ENCODE data around the gene PRMT7.

The PRMT7 gene

DNA sequence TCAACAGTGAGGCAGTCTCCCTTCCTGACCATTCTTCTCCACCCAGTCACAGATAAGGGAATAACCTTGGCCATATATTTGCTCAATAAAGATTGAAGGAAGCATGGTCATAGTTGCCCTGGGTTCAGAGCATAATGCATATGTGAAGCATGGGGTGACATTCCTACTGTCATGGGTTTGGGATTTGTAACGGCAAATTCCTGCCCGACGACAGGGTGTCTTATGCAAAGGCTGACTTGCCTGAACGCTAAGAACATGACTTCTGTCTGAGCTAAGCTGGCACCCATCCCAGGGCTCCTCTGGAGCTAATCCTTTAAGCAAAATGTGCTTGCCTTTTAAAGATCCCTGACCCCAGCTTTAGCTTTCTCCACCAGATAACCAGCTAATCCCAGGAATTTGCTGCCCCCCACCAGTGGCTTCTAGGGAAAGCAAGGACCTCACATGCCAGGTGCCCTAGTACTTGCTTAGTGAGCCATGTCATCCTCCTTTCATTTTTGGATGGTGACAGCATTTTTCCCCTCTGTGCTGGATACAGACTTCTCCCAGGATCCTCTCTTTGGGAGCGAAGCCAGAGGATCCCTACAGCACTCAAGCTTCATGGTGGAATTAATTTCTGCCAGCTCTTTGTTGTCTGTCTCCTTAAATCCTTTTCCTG, 11.8 kb upstream of the PRMT7 start:
- TF ChIP-seq JUND (IDR thresholded peaks at IDR 0.05; ENCODE audit: low read depth), result no peak
- DNase-seq (ENCODE audit: low read depth in 1 of 2, low spot score in 1 of 2), result peak in 1 of 2 experiments; percentile 18
- in situ Hi-C loops (cut with HindIII; ENCODE audit: low pct_unique_long_range_greater_than_20kb, low sequenced_read_pairs), result no loop called here

DNA sequence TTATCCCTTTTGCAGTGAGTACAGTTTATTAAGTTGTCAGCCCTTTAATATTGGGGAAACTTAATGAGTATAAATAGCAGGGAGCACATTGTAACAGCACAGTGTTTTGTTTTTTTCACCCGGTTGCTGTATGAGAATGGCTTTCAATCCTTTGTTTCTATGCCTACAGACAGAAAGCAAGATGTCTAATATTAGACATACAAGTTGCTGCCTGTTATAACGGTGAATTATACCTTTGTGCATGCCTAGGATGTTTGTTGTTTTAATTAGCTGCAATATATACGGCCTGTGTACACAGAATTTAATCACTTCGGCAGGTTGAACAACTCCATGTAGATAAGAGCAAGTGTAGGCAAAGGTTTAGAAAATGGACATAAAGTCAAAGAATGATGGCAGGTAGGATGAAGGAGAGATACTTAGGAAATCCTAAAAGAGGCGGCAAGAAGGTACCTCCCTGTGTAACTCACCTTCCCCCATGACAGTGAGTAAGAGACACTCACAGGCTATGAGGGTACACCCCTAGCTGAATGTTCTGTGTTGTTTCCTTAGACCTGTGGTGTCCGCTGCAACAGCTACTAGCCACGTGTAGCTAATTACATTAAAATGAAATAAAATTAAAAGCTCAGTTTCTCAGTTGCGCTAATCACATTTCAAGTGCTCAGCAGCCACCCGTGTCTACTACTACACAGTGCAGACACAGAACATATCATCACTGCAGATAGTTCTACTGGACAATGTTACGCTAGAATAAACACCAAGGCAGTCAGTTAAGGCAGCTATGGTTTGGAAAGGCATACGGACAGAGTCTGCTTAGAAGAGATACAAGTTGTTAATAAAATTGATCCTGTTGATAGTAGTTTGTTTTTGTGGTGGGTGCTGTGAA, 11.0 kb upstream of the PRMT7 start:
- no peak for TF ChIP-seq JUND (IDR thresholded peaks at IDR 0.05; ENCODE audit: low read depth)
- in situ Hi-C loops (cut with HindIII; ENCODE audit: low pct_unique_long_range_greater_than_20kb, low sequenced_read_pairs), result no loop called here
- no peak for DNase-seq (ENCODE audit: low read depth in 1 of 2, low spot score in 1 of 2)

DNA sequence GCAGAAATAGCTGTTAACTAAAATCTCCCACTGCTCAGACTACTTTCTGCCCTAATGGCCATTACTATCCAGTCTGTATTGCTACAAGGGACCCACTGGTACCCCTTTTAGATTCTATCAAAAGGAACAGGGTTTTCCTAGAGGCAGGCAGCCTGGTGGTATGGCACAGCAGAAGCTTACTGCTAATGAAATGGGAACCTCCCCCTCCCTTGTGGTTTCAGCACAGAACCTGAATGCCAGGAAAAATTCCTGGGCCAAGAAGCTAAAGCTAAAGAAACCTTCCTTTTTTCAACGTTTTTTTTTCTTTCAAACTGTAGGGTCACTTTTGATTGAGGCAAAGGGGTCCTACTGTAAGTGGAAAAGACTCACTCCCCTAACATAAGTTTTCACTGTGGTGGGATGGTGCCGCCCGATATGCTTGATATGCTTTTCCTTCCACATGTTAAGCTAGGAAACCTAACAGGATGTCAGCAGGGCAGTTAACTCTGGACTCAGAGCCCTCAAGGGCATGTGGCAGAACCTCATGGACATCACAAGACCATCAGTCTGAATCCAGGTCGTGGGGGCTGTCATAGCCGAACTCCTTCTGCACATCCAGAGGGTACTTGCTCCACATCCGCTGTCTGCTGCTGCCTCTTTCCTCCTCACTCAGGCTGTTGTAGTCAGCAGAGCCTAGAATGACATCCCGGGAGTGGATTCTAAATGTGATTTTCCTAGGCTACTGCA, 9.9 kb upstream of the PRMT7 start:
- DNase-seq (ENCODE audit: low read depth in 1 of 2, low spot score in 1 of 2), result no peak
- TF ChIP-seq JUND (IDR thresholded peaks at IDR 0.05; ENCODE audit: low read depth), result no peak
- in situ Hi-C loops (cut with HindIII; ENCODE audit: low pct_unique_long_range_greater_than_20kb, low sequenced_read_pairs), result no loop called here

DNA sequence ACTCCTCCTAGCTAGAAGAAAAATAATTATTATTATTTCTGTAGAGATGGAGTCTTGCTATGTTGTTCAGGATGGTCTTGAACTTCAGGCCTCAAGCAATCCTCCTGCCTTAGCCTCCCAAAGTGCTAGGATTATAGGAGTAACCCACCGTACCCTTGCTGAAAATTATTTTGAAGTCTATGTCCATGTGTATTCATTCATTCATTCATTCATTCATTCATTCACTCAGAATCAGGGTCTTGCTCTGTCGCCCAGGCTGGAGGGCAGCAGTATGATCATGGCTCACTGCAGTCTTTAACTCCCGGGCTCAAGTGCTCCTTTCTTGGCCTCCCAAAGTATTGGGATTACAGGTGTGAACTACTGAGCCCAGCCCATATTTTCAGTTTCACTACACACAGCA, 4.2 kb upstream of the PRMT7 start:
- DNase-seq (ENCODE audit: low read depth in 1 of 2, low spot score in 1 of 2), result no peak
- in situ Hi-C loops (cut with HindIII; ENCODE audit: low pct_unique_long_range_greater_than_20kb, low sequenced_read_pairs), result no loop called here
- TF ChIP-seq JUND (IDR thresholded peaks at IDR 0.05; ENCODE audit: low read depth), result no peak

DNA sequence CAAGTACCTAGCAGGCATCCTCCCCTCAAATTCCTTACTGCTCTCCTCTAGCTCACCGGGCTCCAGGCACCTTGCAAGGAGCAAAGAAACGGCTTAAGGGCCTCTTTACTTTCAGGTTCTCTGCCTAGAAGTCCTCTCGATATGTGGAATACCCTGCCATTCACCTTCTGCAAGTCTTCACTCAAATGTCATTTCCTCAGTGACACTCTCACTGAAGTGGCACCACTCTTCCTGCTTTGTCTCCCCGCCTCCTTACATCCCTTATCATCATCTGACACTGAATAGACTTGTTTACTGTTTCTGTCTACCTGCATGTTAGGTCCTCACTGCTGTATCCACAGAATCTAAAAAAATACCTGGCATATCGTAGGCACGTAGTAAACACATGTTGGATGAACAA, 1.0 kb upstream of the PRMT7 start:
- TF ChIP-seq JUND (IDR thresholded peaks at IDR 0.05; ENCODE audit: low read depth), result no peak
- DNase-seq (ENCODE audit: low read depth in 1 of 2, low spot score in 1 of 2), result no peak
- in situ Hi-C loops (cut with HindIII; ENCODE audit: low pct_unique_long_range_greater_than_20kb, low sequenced_read_pairs), result no loop called here

DNA sequence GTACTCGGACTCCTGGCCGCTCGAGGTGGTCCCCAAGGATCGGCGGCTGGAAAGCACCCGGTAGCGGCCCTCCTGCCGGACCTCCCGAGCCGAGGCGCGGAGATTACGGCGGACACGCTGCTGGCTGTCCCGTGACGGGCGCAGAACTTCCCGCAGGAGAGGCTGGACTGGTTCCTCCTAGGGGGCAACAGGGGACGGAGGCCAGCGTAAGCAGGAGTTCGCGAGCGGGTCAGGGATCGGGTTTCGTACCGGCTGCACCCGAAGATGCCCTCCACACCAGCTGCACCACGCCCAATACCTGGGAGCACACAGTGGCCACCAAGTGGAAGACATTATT, 414 bp upstream of the PRMT7 start:
- in situ Hi-C loops (cut with HindIII; ENCODE audit: low pct_unique_long_range_greater_than_20kb, low sequenced_read_pairs), result no loop called here
- TF ChIP-seq JUND (IDR thresholded peaks at IDR 0.05; ENCODE audit: low read depth), result no peak
- no peak for DNase-seq (ENCODE audit: low read depth in 1 of 2, low spot score in 1 of 2)

DNA sequence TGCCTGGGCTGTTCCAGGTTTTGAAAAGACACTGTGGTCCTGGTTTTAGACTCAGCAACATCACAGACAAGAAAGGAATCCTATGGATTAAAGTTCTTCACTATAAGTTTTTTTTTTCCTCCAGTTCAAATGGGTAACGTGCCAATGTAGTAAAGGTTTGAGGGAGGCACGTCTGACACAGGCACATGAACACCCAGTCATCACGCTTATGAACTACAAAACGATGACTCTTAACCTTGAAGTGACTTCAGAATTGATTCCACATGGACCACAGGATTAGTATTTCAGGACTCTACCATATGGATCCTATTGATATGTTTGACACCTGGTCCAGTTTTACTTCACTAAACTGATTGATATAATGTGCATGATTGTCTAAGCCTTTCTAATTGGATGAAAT, 2.3 kb downstream of the PRMT7 start:
- TF ChIP-seq JUND (IDR thresholded peaks at IDR 0.05; ENCODE audit: low read depth), result no peak
- DNase-seq (ENCODE audit: low read depth in 1 of 2, low spot score in 1 of 2), result no peak
- in situ Hi-C loops (cut with HindIII; ENCODE audit: low pct_unique_long_range_greater_than_20kb, low sequenced_read_pairs), result no loop called here

DNA sequence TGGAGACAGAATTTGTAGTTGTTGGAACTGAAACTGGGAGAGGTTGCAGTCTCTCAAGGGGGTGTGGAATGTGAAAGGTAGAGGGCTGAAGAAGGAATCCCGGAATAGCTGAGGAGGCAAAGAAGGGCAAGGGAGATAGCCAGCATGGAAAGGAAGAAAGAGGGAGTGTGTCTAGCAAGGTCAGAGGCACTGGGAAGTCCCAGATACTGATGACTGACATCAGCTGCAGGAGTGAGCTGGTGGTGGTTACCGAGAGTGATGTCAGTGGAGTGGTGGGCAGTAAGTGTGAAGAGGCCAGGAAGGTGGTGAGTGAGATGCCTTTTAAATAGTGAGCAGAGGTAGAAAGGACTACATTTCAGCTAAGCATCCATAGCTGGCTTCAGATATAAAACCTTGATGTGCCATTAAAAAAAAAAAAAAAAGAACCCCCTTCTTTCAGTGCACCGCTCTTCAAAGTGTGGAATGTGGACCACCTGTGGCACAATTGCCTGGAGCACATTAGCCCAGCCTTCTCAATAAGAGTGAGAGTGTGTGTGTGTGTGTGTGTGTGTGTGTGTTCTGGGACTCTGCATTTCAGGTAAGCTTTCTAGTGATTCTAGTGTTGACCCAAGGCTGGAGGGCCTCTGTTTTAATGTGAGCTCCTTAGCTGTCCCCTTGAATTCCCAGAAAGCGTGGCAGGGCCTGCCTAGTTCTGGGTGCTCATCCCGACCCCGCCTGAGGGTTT, 8.5 kb downstream of the PRMT7 start:
- DNase-seq (ENCODE audit: low read depth in 1 of 2, low spot score in 1 of 2), result no peak
- in situ Hi-C loops (cut with HindIII; ENCODE audit: low pct_unique_long_range_greater_than_20kb, low sequenced_read_pairs), result no loop called here
- TF ChIP-seq JUND (IDR thresholded peaks at IDR 0.05; ENCODE audit: low read depth), result no peak

DNA sequence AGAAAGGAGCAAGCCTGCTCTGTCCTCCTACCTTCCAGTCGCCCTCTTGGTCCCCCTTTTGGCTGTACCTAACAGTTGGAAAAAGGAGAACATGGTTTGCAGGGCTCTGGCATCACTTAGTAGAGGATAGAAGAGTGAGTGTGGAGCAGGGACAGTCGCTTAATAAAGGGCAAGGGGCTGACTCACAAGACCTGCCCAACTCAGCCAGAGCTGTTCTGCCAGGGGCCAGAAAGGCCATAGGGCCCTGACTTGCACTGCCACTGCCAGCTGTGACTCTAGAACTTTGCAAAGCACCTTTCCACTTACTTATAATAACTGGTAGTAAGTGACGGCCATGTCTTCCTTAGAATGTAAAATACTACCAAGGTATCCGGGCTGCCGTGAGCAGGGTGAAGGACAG, 13.5 kb downstream of the PRMT7 start:
- no peak for DNase-seq (ENCODE audit: low read depth in 1 of 2, low spot score in 1 of 2)
- in situ Hi-C loops (cut with HindIII; ENCODE audit: low pct_unique_long_range_greater_than_20kb, low sequenced_read_pairs), result no loop called here
- no peak for TF ChIP-seq JUND (IDR thresholded peaks at IDR 0.05; ENCODE audit: low read depth)

DNA sequence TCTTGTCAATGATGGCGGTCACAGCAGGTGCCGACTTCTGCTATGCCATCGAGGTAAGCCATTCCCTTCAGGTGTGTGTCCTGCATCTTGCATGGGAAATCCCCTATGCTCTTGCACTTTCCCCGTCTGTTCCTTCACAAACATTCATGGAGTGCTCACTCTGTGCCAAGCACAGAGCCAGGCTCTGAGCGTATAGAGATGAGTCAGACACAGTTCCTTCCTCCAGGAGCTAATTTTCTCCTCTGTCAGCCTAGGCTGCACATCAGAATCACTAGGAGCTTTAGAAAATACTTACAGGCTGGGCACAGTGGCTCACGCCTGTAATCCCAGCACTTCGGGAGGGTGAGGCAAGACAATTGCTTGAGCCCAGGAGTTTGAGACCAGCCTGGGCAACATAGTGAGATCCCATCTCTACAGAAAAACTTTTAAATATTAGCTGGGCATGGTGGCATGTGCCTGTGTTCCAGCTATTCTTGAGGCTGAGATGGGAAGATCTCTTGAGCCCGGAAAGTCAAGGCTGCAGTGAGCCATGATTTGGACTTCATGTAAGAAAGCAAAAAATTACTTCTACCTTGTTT, 14.1 kb downstream of the PRMT7 start:
- no peak for DNase-seq (ENCODE audit: low read depth in 1 of 2, low spot score in 1 of 2)
- in situ Hi-C loops (cut with HindIII; ENCODE audit: low pct_unique_long_range_greater_than_20kb, low sequenced_read_pairs), result no loop called here
- no peak for TF ChIP-seq JUND (IDR thresholded peaks at IDR 0.05; ENCODE audit: low read depth)

DNA sequence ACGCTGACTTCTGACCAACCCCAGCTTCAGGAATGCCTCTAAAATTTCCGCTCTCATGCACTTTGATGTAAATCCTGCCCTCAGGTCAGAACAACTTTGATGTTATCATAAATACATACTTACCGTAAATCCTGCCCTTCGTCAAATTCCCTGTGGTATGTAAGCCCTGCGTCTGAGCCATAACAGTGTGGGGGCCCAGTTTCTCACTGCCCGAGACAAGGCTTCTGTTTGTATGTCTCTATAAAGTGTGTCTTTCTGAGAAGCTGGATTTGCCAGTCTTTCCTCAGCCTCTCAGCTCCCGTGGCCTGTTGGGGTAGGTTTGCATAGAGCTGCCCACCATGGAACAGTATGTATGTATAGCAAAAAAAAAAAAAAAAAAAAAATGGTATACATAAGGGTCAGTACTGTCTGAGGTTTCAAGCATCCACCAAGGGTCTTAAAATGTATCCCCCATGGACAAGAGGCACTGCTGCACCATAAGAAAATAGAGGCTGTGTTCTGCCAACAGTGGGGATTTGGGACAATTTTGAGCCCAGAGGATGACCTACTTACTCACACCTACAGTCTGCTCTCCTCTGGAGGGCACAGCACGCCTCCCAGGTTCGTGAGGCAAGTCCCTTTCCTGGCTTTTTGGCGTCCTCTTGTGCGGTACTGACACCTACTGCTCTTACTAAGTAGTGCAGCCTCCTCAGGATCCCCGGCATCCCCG, 17.5 kb downstream of the PRMT7 start:
- peak; percentile 68 to 95 for DNase-seq (ENCODE audit: low read depth in 1 of 2, low spot score in 1 of 2)
- peak; percentile 45; the same call in 1 of the 2 replicates for TF ChIP-seq JUND (IDR thresholded peaks at IDR 0.05; ENCODE audit: low read depth)
- in situ Hi-C loops (cut with HindIII; ENCODE audit: low pct_unique_long_range_greater_than_20kb, low sequenced_read_pairs), result no loop called here

All from T47D (cell line).